Stimulated activated naive CD4-positive, alpha-beta T cell treated with Interleukin-2 at 50 U/mL for 16 hours (primary cell): Measurements from ENCODE around the gene ACSF3.

Experiments
- DNase-seq: peaks from one replicate; lab custom pipeline; 2025; lab: John Stamatoyannopoulos, UW

The ACSF3 gene

DNA sequence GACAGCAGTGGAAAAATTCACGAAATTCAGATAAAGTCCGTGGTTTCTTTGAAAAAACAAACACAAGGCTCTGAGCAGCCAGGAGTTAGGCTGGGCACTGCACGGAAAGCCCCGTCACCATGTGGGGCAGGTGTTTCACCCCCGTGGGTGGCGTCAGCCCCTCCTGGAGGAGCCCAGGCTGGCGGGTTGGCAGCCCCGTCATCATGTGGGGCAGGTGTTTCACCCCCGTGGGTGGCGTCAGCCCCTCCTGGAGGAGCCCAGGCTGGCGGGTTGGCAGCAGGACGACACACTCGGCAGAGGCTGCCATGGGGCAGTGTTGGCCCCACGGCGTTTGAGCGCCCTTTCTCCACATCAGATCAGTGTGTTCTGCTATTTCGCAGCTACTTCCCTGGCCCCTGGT, 38.1 kb downstream of the ACSF3 start:
- no peak for DNase-seq

DNA sequence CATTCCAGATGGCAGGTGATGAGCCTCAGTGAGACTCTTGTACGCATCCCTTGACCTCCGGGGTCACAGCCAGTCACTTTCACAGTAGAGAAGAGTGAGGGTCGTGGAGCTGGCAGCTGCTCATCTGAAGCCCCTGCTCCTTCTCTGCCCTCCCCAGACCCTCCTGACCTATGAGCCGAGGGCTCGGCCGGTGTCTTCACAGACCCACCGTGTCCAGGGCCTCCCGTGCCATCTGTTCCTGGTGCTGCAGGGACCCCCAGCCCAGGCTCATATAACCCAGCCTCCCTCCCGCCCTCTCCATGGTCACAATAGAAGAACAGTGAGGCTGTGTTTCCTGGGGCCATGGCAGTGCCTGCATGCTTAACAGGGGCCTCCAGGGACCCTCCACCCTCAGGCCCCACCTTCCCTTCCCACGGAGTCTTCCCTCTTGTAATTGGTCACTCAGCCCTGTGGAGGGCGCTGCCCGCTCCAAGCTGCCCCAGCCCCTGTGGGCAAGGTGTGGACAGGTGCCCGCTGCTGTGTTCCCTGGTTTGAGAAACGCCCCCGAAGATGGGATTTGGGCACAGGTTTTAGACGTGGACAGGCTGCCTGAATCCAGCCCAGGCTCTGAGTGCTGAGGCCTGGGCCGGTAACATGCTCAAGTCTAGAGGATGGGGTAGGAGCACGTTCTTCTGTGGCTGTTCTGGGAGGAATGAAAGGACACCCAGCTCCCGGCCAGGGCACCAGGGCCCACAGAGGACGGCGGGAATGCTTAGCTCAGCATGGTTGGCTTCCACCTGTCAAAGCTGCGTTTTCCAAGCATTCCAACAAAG, 38.7 kb downstream of the ACSF3 start:
- DNase-seq: no peak

DNA sequence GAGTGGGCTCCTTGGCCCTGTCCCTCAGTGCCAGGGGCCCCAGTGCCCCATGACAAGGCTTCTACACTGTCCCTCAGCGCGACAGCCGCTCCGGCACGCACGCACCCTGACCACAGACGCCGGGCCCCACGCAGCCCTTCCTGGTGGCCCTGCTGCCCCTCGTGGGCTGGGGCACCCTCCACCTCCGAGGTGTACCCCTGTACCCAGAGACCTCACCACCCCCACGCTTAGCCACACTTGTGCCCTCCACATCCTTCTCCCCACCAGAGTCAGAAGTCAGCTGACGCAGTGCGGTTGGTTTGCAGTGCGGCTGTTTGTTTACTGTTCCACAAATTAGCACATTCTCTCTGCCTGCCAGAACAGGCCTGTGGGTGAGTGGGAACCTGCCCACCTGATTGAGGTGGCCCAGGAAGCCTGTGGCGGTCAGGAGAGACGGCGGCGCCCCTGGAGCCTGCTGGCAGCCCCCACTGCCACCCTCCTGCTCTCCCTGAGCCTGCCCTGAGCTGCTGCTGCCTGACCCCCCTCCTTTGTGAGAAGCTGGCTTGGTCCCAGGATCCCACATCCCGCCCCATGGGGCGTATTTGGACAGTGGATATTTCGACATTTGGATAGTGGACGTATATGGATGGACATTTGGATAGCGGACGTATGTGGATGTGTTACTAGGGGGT, 39.9 kb downstream of the ACSF3 start:
- no peak for DNase-seq

DNA sequence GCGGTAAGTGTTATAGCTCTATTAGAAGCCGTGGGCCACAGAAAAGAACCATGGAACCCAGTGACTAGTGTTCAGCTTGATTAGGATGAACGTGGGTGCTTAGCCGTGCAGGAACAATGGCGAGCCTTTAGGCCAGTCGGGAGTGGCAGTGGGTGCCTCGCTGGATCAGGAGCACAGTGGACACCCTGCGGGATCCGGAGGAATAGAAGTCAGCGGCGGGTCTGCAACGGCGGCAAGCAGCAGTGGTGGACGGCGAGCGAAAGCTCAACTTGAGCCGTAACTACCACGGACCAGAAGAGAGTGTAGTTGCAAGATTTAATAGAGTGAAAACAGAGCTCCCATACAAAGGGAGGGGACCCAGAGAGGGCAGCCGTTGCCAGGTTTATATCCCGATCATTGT, 40.6 kb downstream of the ACSF3 start:
- DNase-seq: no peak

DNA sequence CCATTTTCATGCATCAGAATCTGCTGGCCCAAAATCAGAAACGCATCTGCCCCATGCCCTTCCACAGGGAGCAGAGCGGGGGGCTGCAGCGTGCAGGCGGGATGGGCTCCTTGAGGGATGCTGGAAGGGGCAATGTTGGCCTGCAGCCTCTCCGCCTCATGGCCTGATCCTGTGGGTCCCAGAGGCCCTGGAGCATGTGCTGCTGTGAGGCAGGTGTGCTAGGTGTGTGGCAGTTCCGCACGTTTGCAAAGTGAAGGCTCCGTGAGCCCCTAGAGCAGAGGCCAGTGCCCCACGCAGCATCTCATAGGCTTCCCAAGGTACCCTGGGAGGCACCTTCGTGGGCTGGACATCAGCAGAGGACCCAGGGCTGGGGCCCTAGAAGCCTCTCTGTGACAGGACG, 41.5 kb downstream of the ACSF3 start:
- no peak for DNase-seq

DNA sequence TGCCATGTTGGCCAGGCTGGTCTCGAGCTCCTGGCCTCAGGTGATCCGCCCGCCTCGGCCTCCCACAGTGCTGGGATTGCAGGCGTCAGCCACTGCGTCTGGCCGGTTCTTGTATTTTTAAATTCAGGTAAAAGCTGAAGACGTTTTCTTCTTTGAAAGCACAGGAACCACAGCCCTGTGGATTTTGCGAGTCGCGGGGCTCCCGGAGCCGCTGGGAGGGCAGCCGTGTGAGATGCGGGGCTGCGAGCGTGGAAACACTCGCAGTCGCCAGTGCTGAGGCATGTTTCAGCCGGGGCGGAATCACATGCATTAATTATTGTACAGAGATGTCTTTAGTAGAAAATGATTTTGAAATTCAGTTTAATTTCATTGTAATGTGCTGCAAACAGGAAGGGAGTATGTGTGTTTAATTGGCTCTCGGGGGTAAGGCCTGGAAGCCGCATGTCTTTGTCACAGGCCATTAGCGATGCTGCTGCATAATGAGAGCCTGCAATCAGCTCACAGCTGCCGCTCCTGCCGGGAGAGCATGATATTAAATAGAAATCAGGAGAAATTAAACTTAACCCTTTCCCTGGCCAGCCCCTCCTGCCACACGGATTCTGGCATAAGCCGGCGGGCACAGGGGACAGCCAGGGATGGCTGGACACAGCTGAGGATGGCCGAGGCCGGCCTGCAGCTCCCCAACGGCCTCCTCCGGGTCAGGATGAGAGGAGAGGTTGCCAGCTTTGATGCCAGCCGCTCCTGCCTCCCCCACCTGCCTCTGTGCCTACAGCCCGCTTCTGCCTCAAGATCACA, 42.5 kb downstream of the ACSF3 start:
- DNase-seq: no peak

DNA sequence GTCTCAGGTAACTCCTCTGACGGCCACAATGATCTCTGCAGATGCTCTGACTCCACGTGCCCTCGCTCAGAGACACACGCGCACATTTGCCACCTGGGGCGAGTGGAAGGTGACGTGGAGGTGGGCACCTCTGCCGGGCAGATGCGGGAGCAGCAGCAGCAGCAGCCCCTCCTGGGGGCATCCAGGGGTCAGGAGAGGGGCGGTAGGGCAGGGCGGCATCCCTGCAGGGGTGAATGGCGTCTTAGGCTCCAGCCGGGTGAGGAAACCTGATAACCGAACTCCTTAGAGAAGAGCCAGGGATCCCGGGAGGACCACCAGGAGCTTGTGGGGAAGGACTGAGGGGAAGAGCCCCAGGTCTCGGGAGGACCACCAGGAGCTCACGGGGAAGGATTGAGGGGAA, 43.3 kb downstream of the ACSF3 start:
- DNase-seq: no peak

DNA sequence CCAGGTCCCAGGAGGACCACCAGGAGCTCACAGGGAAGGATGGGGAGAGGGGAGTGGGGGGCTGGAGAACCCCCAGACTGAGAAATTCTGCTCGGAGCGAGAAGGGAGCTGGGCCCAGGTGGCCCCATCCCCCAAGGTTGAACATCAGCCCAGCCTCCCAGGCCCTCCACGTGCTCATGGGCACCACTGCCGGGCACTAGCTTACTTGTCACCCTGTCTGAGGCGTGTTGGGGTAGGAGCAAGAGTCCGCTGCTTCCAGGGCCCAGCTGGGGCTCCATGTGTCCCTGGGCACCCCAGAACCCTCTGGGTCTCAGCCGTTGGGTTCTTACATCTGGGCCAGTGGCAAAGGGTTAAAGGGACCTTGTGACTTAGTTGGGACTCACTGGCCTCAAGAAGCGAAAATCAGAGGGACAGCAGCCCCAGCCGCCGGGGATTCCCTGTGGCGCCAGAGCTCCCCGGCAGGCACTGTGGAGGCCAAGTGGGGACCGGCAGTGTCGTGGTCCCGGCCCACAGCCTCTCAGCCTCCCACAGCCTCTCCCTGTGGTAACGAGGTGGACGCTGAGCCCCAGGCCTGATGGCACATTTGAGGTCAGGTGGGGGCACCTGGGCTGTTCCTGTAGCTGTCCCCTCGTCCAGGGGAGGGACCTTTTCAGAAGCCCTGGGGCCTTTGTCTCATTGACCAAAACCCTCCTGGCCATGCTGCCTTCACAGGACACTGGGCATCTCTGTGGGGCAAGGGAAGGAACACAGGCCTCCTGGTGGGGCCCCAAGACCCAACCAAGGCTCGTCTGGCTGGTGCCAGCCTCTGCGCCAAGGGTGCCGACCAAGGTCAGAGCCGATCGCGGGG, 44.2 kb downstream of the ACSF3 start:
- no peak for DNase-seq

DNA sequence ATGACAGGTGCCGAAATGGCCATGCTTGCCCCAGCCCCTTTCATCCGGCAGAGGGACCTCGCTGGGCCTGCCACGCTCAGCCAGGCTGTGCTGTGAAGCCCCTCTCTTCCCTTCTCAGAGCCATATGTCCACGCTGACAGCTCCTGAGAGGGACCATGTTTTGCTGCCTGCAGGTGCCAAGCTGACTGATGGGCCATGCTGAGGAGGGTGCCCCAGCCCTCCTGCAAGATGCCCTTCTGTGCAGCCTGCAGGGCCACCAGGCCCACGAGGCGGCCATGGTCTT, 44.8 kb downstream of the ACSF3 start:
- DNase-seq: no peak

DNA sequence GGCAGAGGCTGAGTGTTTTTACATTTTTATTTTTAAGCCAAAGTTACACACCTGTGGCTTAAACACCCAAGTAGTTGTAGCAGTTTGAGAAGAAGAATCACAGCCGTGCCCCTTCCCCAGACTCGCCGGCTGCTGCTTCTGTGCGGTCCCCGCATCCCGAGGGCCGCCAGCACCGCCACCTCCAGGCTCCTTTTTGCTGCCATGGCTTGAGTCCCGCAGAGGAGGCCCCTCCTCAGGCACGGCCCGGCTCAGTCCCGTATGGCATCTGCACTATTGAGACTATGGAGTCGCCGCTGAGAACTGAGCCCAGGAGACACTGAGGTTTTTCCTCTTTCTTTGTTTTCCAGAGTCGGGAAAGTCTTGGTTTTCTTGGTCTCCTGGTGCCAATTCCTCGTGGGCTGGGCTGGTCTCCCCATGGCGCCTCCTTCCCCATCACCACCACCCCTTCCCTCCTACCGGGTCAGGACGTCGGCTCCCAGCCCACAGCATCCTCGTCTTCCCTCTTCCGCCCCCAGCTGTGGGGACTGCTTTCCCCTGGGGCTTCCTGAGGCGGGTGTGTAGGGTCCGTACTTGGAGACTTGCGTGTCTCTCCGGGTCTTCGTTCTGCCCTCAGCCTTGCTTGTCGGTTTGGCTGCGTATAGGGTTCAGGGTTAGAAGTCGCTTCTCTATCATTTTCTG, 45.3 kb downstream of the ACSF3 start:
- DNase-seq: no peak

DNA sequence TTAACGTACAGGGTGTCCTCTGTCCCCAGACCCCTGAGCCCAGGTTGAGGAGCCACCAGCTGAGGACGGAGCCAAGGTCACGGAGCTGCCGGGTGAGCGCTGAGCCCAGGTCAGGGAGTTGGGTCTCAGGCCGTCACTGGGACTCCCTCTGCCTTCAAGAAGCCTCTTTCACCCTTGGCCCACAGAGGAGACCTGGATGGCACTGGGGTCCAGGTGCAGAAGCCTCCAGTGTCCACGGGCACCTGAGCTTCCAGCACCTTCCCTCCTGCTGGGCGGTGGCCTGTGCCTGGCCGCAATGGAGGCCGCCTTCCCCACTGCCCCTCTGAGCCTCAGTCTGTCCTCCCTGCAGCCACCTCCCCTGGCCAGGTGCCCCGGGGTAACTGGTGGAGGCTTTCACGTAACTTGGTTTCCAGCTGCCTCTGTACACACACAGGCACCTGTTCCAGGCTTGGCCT, 46.3 kb downstream of the ACSF3 start:
- no peak for DNase-seq

DNA sequence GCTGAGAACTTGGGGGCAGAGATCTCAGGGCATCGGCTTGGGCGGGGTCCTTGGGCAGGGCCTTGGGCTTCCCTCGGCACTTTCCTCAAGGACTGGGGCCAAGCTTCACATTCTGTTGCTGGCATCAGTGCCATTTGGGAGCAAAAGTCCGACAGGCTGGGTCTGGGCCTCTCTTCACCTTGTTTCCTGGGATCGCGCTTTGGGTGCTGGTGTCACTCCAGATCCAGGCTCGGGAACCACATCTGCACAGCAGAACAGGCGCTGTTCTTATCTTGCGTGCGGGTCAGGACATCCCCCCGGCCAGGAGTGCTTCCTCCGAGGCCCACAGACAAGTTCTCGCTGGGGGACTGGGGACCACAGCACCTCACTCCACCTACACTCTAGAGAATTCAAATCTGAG, 46.7 kb downstream of the ACSF3 start:
- no peak for DNase-seq

DNA sequence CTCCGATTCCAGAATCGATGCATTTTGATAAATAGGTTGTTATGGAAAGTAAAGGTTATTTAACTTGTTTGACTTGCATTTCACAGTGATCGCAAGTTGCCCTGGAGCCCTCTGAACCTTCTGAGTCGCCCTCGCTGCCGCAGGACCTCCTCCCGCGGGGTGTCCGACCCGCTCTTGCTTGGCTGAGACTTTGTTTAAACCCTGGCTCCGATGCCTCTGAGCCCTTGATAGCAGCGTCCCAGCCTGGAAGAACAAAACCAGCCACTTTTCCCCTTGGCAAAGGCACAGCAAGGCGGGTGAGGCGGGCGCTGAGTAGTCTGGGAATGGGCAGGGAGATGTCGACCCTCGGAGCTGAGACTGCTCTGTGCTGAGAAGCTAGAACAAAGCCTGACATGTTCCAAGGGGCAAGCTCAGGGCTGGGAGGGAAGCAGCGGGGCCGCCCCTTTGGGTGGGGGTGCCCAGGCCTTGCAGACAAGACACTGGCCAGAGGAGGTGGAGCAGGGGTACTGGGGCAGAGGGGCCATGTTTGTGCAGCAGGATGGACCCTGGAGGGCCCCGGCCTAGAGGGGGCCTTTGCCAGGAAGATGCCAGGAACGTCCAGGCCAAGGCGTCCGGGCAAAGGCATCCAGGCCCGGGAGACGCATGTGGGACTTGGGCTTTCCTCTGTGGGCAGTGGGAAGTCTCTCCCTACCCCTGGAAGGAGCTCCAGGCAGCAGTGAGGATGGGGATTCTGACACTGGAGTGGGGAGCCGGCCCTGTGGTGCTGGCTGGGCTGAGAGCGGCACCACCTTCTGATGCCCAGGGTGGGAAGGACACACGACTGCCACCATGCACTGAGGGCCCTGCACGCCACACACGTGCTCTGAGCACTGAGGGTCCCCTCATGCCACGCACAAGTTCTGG, 47.6 kb downstream of the ACSF3 start:
- no peak for DNase-seq

DNA sequence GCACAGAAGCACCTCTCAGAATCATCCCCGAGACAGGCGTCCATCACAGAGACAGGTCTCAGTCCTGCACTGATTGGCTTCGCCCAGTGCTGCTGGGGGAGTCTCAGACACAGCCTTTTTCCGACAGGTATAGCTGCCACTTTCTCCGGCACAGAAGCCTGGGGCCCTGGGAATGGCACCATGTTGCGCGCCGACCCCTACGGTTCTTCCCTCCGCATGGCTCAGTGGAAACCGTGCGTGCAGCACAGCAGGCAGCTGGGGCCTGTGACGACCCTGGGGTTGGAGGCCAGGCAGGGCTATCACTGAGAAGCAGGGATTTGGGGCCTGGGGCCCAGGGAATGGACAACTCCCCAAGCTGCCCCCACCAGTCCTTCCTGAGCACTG, 48.2 kb downstream of the ACSF3 start:
- DNase-seq: no peak

DNA sequence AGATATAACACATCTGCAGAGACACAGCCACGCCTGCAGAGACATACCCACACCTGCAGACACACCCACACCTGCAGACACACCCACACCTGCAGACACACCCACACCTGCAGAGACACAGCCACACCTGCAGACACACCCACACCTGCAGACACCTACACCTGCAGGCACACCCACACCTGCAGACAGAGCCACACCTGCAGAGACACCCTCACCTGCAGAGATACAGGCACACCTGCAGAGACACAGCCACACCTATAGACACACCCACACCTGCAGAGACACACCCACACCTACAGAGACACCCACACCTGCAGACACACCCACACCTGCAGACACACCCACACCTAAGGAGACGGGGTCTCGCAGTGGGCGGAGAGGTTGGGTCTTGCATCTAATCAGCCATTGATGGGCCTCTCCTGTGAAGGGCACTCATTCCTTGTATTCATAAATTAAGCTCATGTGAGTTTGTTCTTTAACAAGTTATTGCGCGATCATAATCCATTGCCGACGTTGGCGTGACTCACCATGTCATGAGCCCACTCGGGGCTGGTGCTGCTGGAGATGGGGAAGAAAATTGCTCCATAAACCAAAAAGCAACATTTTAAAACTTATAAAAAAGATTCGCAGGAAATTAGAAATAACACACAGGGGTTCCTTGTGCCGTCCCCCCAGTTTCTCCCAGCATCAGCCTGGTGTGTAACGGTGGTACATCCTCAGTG, 49.0 kb downstream of the ACSF3 start:
- DNase-seq: no peak

DNA sequence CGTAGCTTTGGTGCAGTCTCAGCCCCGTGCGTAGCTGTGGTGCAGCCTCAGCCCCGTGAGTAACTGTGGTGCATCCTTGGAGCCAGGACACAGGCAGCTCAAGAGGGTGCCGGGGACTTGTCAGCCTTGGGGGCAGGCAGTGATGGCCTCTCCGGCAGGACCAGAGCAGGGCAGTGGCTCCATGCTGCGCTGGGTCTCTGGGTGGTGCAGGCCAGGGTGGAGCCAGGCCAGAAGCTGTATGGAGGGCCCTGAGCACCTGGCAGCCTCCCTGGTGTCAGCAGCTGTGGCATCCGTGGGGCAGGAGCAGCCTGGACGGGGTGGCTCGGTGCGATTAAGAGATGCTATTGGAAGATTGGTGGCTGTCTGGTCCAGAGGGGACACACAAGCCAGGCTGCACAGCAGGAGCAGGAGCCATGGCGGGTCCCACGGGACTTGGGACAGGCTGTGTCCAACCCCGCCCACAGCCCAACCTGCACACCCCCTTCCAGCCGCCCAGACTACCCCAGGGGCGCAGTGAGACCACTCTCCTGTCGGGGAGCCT, 49.6 kb downstream of the ACSF3 start:
- DNase-seq: no peak

DNA sequence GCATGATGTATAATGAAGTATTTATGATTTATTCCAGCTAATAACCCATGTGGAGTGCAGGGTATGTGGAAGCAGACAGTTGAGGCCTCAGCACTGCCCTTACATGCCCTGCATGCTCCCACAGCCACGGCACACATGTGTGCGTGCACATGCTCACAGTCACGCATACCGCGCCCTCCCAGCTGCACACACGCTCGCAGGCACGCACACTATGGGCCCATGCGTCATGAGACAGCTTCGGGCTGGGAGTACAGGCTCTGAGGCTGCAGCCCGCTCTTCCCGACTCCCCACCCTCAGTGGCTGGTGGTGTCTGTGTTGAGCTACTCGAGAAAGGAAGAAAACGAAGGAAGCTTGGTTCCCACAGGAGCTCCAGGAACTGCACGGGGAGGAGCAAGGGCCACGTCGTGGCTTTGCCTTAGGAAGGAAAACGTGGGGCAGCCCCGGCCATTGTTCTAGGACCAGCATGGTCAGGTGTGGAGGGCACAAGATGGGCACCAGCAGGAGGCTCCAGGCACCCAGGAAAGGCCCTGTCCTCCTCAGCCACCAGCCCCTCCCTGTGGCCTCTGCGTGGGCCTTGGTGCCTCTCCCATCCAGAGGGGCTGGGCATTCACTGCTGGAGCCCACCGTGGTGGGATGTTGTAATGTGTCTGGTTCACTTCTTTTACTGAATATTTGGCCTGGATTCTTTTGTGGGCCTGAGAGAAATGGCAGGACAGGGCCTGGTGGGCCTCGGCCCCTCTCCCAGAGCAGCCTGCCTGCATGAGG, 50.4 kb downstream of the ACSF3 start:
- DNase-seq: no peak

DNA sequence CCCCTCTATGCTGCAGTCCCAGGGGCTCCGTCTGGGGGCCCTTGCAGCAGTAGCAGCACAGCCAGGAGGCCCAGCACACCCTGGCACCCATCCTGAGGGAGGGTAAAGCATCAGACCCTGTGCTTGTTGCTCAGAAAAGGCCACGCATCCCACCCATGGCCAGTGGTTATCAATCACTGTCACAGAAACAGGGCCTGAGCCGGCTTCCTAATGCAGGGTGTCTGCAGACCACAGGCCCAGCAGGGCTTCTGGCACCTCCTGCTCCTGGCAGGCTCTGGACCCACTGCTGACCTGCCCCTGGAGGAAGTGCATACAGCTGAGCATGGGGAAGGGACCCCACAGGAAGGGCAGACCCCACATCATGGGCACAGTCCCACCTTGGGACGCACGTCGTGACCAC, 51.0 kb downstream of the ACSF3 start:
- DNase-seq: no peak
